Progenitor cell of endocrine pancreas (in vitro differentiated cells): ENCODE results near the gene ZSWIM6. TPM values are rescaled to one million over a fixed set of nuclear protein-coding genes. Genes with fewer than 3 reads are reported as not detected.

Experiments
- DNase-seq: peaks from one replicate; pipeline ENCODE4 v3.0.0; 2021; ENCODE audit warnings: low spot score; ENCODE audit not compliant: unreplicated experiment
- H3K27ac Mint-ChIP-seq: 2 replicates; pipeline ENCODE4 v1.8.0; 2021; ENCODE audit warnings: mild to moderate bottlenecking, moderate library complexity, mixed read lengths
- H3K27me3 Mint-ChIP-seq: 2 replicates; pipeline ENCODE4 v1.8.0; 2021; ENCODE audit warnings: mixed read lengths
- H3K36me3 Mint-ChIP-seq: 2 replicates; pipeline ENCODE4 v1.8.0; 2022; ENCODE audit warnings: mixed read lengths; ENCODE audit not compliant: insufficient read depth
- H3K4me1 Mint-ChIP-seq: 2 replicates; pipeline ENCODE4 v1.8.0; 2021; ENCODE audit warnings: low read depth, mixed read lengths
- H3K4me3 Mint-ChIP-seq: 2 replicates; pipeline ENCODE4 v1.8.0; 2021; ENCODE audit warnings: low read depth, mild to moderate bottlenecking, moderate library complexity, mixed read lengths
- H3K9me3 Mint-ChIP-seq: 2 replicates; pipeline ENCODE4 v1.8.0; 2021; ENCODE audit warnings: low read depth, mixed read lengths
- total RNA-seq: library from RNA; stranded (reverse); gene quantifications from 2 replicates; pipeline ENCODE4 v1.2.1, GENCODE V29; 2021
- TF ChIP-seq, protein P1 (sequence below): fragments of 200-600 bp; sonication (generic); IDR thresholded peaks from one replicate; pipeline ENCODE4 v1.5.0; 2021; ENCODE audit warnings: antibody characterized with exemption, mild to moderate bottlenecking; ENCODE audit not compliant: unreplicated experiment

Gene ZSWIM6
- total RNA-seq, 1 donor from 2014 or later: 35.2 TPM

DNA sequence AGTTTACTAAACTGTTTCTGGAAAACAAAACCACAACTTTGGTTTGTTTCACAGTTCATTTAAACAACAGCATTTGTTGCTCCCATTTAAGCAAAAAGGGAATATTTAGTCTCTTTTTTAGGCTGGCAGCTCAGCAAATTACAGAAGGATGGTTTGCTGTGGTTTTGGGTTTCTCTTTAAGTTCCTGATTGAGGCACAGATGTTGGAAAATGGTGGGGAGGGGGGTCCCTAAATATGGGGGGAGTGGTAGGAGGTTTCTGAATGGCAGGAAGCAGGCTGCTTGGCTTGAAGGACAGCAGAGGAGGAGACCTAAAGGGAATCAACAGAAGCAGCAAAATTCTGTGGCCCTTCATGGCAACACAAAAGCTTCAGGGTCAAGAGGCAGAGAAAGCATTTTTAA, 263.4 kb downstream of the ZSWIM6 start:
- DNase-seq: no peak
- TF ChIP-seq, protein P1, sequence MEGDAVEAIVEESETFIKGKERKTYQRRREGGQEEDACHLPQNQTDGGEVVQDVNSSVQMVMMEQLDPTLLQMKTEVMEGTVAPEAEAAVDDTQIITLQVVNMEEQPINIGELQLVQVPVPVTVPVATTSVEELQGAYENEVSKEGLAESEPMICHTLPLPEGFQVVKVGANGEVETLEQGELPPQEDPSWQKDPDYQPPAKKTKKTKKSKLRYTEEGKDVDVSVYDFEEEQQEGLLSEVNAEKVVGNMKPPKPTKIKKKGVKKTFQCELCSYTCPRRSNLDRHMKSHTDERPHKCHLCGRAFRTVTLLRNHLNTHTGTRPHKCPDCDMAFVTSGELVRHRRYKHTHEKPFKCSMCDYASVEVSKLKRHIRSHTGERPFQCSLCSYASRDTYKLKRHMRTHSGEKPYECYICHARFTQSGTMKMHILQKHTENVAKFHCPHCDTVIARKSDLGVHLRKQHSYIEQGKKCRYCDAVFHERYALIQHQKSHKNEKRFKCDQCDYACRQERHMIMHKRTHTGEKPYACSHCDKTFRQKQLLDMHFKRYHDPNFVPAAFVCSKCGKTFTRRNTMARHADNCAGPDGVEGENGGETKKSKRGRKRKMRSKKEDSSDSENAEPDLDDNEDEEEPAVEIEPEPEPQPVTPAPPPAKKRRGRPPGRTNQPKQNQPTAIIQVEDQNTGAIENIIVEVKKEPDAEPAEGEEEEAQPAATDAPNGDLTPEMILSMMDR: no peak
- H3K27ac Mint-ChIP-seq: no peak overlapping the region

More for the DNA sequence above, 263.4 kb downstream of the ZSWIM6 start:
- Mint-ChIP-seq H3K9me3 (peaks cover 13% of the 10 kb centered on the region), H3K27me3 (no peaks in the 10 kb centered on the region), H3K36me3 (peaks cover 5% of the 10 kb centered on the region), H3K4me3 (no peak overlapping the region), H3K4me1 (peaks cover 17% of the 10 kb centered on the region)

Other genes with a start within 250 kb of the ZSWIM6 start
- gene SMIM15, start 169.8 kb upstream of the ZSWIM6 start, total RNA-seq: 56.4 and 63.7 TPM in 2 replicates